K562 (cell line): ENCODE measurements around the gene SYNGR1. TPM values are rescaled to one million over a fixed set of nuclear protein-coding genes. Genes with fewer than 3 reads are reported as not detected.

Experiments used
- ATAC-seq: fragments of 200-7000 bp; cut with Tn5 transposase; 3 replicates; pipeline ENCODE4 v1.9.1; 2020; ENCODE audit warnings: moderate library complexity
- BruUV-seq: library from RNA; stranded (reverse); fragments of 400-500 nt; replicated peaks from 2 replicates; lab custom pipeline; 2021; lab: Mats Ljungman, UMichigan
- CTCF ChIA-PET: fragments of 300-600 bp; formaldehyde crosslinking; extraction: SDS; loops from one replicate; lab custom pipeline; 2021; ENCODE audit warnings: low intra/inter-chr PET ratio; lab: Yijun Ruan, JAX
- POLR2A ChIA-PET: fragments of 300-600, 350-650 bp; sonication (Branson Sonifier 250); formaldehyde crosslinking; extraction: SDS; loops from one replicate; lab custom pipeline; 2021; ENCODE audit warnings: antibody characterized with exemption, inconsistent platforms; lab: Yijun Ruan, JAX
- DNase-seq, 4 experiments: peaks; one replicate each; pipeline versions ENCODE4 v3.0.0 to v3.0.0-alpha.2; 2011 to 2018; ENCODE audit warnings: low spot score in 3 of 4, mixed read lengths in 3 of 4; ENCODE audit errors: extremely low read depth in 1 of 4
- FAIRE-seq: peaks from 2 replicates; lab custom pipeline; 2011; peaks lifted over from hg19 to GRCh38; lab: Jason Lieb, UNC
- H2AFZ ChIP-seq: 2 replicates; pipeline ENCODE4 v1.6.0; 2011; ENCODE audit warnings: low read depth, low read length, control low read depth, inconsistent platforms
- H3K27ac ChIP-seq: fragments of 200-600 bp; 3 replicates; pipeline ENCODE4 v1.8.0; 2011; ENCODE audit warnings: low read depth, mild to moderate bottlenecking, control low read depth, inconsistent platforms, low read length, moderate library complexity, mixed read lengths; ENCODE audit errors: extremely low read depth
- H3K27me3 ChIP-seq, 2 experiments: fragments of 300-600 bp in 1 of 2; 2 replicates in 1 of 2; 3 replicates in 1 of 2; pipeline versions ENCODE4 v1.6.0 to v1.8.0; 2011; ENCODE audit warnings: inconsistent platforms in 2 of 2, low read length in 2 of 2, mild to moderate bottlenecking in 1 of 2, mixed read lengths in 1 of 2, moderate library complexity in 1 of 2; ENCODE audit not compliant: control insufficient read depth in 2 of 2, insufficient read depth in 2 of 2
- H3K36me3 ChIP-seq: fragments of 300-600 bp; 3 replicates; pipeline ENCODE4 v1.8.0; 2011; ENCODE audit warnings: mild to moderate bottlenecking, low read length, inconsistent platforms; ENCODE audit not compliant: control insufficient read depth, insufficient read depth
- H3K4me1 ChIP-seq, 2 experiments: fragments of 200-600 bp in 1 of 2; replicated peaks in 1 of 2; 2 replicates in 1 of 2; 3 replicates in 1 of 2; pipeline versions ENCODE4 v1.5.1 to v1.8.0; 2011; ENCODE audit warnings: inconsistent platforms in 2 of 2, low read length in 2 of 2, mild to moderate bottlenecking in 1 of 2, mixed read lengths in 1 of 2, moderate library complexity in 1 of 2; ENCODE audit not compliant: control insufficient read depth in 2 of 2, insufficient read depth in 2 of 2
- H3K4me2 ChIP-seq: 2 replicates; pipeline ENCODE4 v1.6.1; 2011; ENCODE audit warnings: low read length, control low read depth, inconsistent platforms, mixed read lengths; ENCODE audit not compliant: insufficient read depth
- H3K4me3 ChIP-seq: fragments of 200-600 bp; sonication (generic), shearing (Covaris generic); 2 replicates; pipeline ENCODE4 v1.5.1; 2016; ENCODE audit warnings: control low read depth, inconsistent platforms
- H3K79me2 ChIP-seq: fragments of 200-600 bp; 3 replicates; pipeline ENCODE4 v1.8.0; 2011; ENCODE audit warnings: low read length, inconsistent platforms; ENCODE audit not compliant: control insufficient read depth, insufficient read depth
- H3K9ac ChIP-seq, 2 experiments: 2 replicates each; pipeline versions ENCODE4 v1.6.0 to v1.6.1; 2011; ENCODE audit warnings: low read depth in 2 of 2, low read length in 2 of 2, control low read depth in 1 of 2, inconsistent platforms in 1 of 2, mild to moderate bottlenecking in 1 of 2, mixed read lengths in 1 of 2; ENCODE audit not compliant: insufficient read depth in 1 of 2
- H3K9me1 ChIP-seq: one replicate; pipeline ENCODE4 v1.6.0; 2011; ENCODE audit warnings: inconsistent platforms, mild to moderate bottlenecking, low read length, moderate library complexity; ENCODE audit not compliant: control insufficient read depth, insufficient read depth
- H3K9me3 ChIP-seq: replicated peaks from 2 replicates; pipeline ENCODE4 v1.5.1; 2011; ENCODE audit warnings: low read depth, low read length, inconsistent platforms; ENCODE audit not compliant: control insufficient read depth, insufficient read depth
- H4K20me1 ChIP-seq: replicated peaks from 2 replicates; pipeline ENCODE4 v1.6.1; 2011; ENCODE audit warnings: low read length, inconsistent platforms, mixed read lengths; ENCODE audit not compliant: control insufficient read depth, insufficient read depth
- HMG20B ChIP-seq: fragments of 250-450 bp; sonication (Bioruptor Pico); IDR thresholded peaks from 2 replicates; pipeline ENCODE4 v1.5.0; 2021; ENCODE audit warnings: mild to moderate bottlenecking
- WGBS: fragments of 100-300 bp; shearing (Covaris generic); methylation state at CpG from one replicate; pipeline ENCODE4 v1.1.6; 2016; ENCODE audit warnings: low coverage, mixed read lengths; ENCODE audit not compliant: insufficient coverage; ENCODE audit errors: missing lambda C conversion rate; 5-methylcytosine and 5-hydroxymethylcytosine counted together
- in situ Hi-C: fragments of 300-500 bp; cut with MboI; formaldehyde crosslinking; loops from 4 replicates; pipeline ENCODE4 v1.15.0; 2018; ENCODE audit warnings: inconsistent platforms, mixed read lengths
- intact Hi-C: fragments of 100-400 bp; cut with micrococcal nuclease; formaldehyde crosslinking; loops from 2 replicates; pipeline ENCODE4 v1.14.2; 2022
- polyA plus RNA-seq, 8 experiments: library from polyadenylated mRNA; depleted of rRNA in 4 of 8; stranded (reverse) in 5 of 8; unstranded in 3 of 8; fragments of >200 nt; fragmentation: Nextera tagmentation in 2 of 8; fragmentation: Illumina TruSeq in 1 of 8; extraction: Ambion mirVana in 2 of 8; extraction: Trizol in 1 of 8; gene quantifications; 2 replicates each; pipeline versions ENCODE4 v1.2.1 to v1.2.3, GENCODE V29; 2011 to 2014; ENCODE audit warnings: inconsistent platforms in 1 of 8, missing spikeins in 1 of 8
- total RNA-seq, 7 experiments: library from RNA; depleted of rRNA in 6 of 7; stranded (reverse); fragments of >200 nt in 6 of 7; fragmentation: Illumina TruSeq in 2 of 7; extraction: Trizol in 2 of 7; gene quantifications; 2 replicates each; pipeline versions ENCODE4 v1.2.1 to v1.2.3, GENCODE V29; 2011 to 2021; ENCODE audit warnings: low replicate concordance in 1 of 7
- TF ChIP-seq, protein P1 (sequence below), 3 experiments: IDR thresholded peaks in 2 of 3; conservative IDR thresholded peaks in 1 of 3; 2 replicates each; pipeline ENCODE4 v1.5.1; 2011 to 2012; ENCODE audit warnings: low read length in 3 of 3, mild to moderate bottlenecking in 3 of 3, control low read depth in 2 of 3, improper control_type of control experiment in 1 of 3, inconsistent platforms in 1 of 3, low read depth in 1 of 3, mixed read lengths in 1 of 3, moderate library complexity in 1 of 3; ENCODE audit not compliant: insufficient read depth in 2 of 3

Gene SYNGR1
- total and polyA plus RNA-seq, 9 of the 15 experiments (the other 6 are each of a cell fraction or from before 2014, with no cell fraction given), result 1.8 to 15.9 (median 5.5) TPM

DNA sequence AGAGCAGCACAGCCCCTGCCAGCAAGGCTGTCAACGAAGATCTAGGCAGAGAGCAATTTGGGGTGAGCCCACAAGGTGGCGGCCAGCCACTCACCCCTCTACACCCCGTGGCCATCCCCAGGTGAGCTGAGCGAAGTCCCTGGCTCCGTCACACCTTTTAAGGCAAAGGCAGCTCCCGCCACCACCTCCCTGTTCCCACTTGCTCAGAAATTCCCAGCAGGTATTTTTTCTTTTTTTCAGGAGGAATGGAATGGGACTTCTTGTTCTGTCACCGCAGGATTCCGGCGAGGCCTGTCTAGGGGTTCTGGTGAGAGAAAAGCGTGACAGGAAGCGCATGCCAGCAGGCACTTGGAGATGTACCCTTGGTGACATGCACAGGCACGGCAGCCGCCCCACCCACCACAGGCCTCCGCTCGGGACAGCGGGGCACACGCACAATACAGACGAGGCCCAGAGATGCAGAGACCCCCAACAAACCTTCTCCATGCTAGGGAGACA is 40.4 kb upstream of the SYNGR1 start:
- in situ Hi-C loops, result loop anchor here (5.0 kb wide), 1 partner anchor 137 kb away; no protein-coding TSS in a partner anchor
- H3K27ac ChIP-seq, result peak overlapping the region; percentile 55; the same call in 1 of the 3 replicates
- ATAC-seq, result no peak

More for the DNA sequence above, 40.4 kb upstream of the SYNGR1 start:
- Histone ChIP-seq H3K79me2 (peaks cover 7% of the 10 kb centered on the region), H3K9me3 (no peaks in the 10 kb centered on the region), H4K20me1 (peaks cover 31% of the 10 kb centered on the region)
- 66% methylated on average over 15 of the region's 18 CpGs for WGBS
- POLR2A ChIA-PET, result interaction anchor here (0.6 to 3.1 kb wide), 5 partner anchors 10 to 162 kb away, joined by 3 to 27 read pairs (median 3); partner anchors contain the start of genes CBX7 and RPL3
- TF ChIP-seq, protein P1, sequence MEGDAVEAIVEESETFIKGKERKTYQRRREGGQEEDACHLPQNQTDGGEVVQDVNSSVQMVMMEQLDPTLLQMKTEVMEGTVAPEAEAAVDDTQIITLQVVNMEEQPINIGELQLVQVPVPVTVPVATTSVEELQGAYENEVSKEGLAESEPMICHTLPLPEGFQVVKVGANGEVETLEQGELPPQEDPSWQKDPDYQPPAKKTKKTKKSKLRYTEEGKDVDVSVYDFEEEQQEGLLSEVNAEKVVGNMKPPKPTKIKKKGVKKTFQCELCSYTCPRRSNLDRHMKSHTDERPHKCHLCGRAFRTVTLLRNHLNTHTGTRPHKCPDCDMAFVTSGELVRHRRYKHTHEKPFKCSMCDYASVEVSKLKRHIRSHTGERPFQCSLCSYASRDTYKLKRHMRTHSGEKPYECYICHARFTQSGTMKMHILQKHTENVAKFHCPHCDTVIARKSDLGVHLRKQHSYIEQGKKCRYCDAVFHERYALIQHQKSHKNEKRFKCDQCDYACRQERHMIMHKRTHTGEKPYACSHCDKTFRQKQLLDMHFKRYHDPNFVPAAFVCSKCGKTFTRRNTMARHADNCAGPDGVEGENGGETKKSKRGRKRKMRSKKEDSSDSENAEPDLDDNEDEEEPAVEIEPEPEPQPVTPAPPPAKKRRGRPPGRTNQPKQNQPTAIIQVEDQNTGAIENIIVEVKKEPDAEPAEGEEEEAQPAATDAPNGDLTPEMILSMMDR (IDR thresholded peaks at IDR 0.05 in 2 of 3, conservative IDR thresholded peaks at IDR 0.05 in 1 of 3; ENCODE audit: insufficient read depth in 2 of 3, low read depth in 1 of 3, low read length in 3 of 3), result peak; percentile 8 to 42 (median 22); a peak in 5 of 6 replicates
- TF ChIP-seq HMG20B, result no peak
- TF ChIP-seq, all 486 proteins: peak for 1
- Histone ChIP-seq H2AFZ (0 out of 2 replicates have a peak overlapping the region, but pooled peaks have one; percentile 39), H3K4me3 (no peak overlapping the region), H3K4me2 (peak overlapping the region; percentile 52; the same call in 1 of the 2 replicates), H3K4me1 (peaks cover 6 to 46% of the 10 kb centered on the region in 2 experiments; a peak in 4 of 5 replicates), H3K27me3 (no peaks in the 10 kb centered on the region), H3K9ac (0 out of 4 replicates have a peak overlapping the region, but pooled peaks of 1 of the 2 experiments have one; percentile 3), H3K9me1 (peaks cover 3% of the 10 kb centered on the region), H3K36me3 (peaks cover 27% of the 10 kb centered on the region)
- CTCF ChIA-PET, result no interaction called here
- intact Hi-C loops, result loop anchor here (10.0 kb wide), 1 partner anchor 65 kb away; the partner anchor contains the start of gene PDGFB
- DNase-seq (peak in 1 of 4 experiments; percentile 47), FAIRE-seq (no peak)
- BruUV-seq, result no TSS peak
